GM18909 (cell line): ENCODE results near the gene SSX3.
"Not testable (repeated sequence)": the region's sequence is repeated elsewhere in the genome, so short reads cannot be mapped to it uniquely, and the experiment has no call there.

Experiments used
- ATAC-seq: cut with Tn5 transposase; IDR thresholded peaks from one replicate; pipeline ENCODE4 v1.9.1; 2021; ENCODE audit warnings: mild to moderate bottlenecking; ENCODE audit not compliant: unreplicated experiment, poor library complexity

Gene SSX3, protein sequence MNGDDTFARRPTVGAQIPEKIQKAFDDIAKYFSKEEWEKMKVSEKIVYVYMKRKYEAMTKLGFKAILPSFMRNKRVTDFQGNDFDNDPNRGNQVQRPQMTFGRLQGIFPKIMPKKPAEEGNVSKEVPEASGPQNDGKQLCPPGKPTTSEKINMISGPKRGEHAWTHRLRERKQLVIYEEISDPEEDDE

DNA sequence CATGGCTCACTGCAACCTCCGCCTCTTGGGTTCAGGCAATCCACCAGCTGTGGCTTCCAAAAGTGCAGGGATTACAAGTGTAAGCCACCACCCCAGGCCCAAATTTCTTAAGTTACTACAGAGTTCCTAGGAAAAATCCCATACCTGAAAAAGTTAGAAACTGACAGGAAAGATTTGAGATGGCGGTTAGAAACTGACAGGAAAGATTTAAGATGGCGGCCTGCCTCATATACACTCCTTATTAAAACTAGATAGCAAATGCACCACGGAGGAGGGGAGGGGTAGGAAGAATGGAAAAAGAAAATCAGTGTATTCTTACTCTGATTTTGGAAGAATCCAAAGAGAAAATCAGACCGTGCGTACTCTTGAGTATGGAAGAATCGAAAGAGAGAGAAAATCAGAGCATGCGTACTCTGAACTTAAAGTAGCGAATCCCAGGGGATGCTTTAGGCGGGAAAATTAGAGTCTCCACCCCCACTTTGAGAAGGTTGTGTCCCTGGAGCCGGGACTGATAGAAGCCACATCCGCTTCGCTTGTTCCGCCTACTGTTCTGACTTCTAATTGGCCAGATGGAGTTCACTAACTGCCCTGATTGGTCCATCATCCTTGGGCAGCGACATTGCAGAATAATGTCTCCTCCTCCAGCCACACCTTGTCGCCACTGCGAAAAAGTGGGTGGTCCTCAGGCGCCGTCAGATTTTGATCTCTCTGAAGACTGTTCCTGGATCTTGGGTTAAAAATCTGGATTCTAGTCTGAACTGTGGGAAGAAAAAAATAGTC is at the start of gene SSX3:
Gene SSX3, minus strand, starts transcription at position 389 of the 780 bp plus-strand sequence. CDS start 1,454 bp downstream, outside the sequence.
- not testable (repeated sequence) for ATAC-seq

DNA sequence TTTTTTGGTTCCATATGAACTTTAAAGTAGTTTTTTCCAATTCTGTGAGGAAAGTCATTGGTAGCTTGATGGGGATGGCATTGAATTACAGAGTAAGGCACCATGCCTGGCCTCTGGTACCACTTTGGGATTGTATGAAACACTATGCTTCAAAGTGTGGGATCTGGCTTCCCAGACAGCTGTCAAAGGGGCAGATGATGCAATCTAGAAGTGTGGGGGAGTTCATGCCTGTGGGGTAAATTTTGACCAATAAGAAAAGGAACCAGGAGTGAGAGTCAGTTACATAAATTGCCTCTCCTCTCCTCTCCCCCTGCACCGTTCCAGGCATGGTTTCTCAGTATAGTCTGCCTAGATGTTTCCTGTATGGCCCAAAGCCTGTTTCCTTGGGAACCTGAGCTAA is 41.3 kb upstream of the SSX3 start:
- ATAC-seq, result not testable (repeated sequence)

DNA sequence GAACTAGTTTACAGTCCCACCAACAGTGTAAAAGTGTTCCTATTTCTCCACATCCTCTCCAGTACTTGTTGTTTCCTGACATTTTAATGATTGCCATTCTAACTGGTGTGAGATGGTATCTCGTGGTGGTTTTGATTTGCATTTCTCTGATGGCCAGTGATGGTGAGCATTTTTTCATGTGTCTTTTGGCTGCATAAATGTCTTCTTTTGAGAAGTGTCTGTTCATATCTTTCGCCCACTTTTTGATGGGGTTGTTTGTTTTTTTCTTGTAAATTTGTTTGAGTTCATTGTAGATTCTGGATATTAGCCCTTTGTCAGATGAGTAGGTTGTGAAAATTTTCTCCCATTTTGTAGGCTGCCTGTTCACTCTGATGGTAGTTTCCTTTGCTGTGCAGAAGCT is 40.4 kb upstream of the SSX3 start:
- ATAC-seq, result not testable (repeated sequence)

DNA sequence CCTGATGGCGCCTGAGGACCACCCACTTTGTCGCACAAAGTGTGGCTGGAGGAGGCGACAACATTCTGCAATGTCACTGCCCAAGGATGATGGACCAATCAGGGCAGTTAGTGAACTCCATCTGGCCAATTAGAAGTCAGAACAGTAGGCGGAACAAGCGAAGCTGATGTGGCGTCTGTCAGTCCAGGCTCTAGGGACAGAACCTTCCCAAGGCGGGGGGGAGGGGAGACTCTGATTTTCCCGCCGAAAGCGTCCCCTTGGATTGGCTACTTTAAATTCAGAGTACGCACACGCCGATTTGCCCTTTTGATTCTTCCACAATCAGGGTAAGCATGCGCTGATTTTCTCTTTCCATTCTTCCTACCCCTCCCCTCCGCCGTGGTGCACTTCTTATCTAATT is 26.7 kb upstream of the SSX3 start, which contains the start of gene SSX4:
Gene SSX4, plus strand, starts transcription at position 301 of the 400 bp plus-strand sequence. CDS start 515 bp downstream, outside the sequence.
- not testable (repeated sequence) for ATAC-seq

DNA sequence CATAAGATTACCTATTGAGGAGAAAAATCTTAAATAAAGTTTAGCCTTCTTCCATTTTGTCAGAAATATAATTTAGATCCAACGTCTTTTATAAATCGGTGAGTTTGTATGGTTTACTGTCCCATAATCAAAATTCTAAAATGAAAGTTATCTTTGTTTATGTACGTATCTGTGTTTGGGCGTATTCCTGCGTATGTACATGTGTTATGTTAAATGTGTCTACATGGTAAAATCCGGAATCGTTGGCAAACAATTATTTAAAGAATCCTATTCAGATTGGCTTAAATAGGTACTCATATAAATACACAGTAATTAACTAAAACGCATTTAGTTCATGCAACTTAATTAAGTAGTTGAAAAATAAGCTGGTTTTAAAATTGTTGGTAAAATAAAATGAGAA is 13.9 kb upstream of the SSX3 start:
- not testable (repeated sequence) for ATAC-seq

DNA sequence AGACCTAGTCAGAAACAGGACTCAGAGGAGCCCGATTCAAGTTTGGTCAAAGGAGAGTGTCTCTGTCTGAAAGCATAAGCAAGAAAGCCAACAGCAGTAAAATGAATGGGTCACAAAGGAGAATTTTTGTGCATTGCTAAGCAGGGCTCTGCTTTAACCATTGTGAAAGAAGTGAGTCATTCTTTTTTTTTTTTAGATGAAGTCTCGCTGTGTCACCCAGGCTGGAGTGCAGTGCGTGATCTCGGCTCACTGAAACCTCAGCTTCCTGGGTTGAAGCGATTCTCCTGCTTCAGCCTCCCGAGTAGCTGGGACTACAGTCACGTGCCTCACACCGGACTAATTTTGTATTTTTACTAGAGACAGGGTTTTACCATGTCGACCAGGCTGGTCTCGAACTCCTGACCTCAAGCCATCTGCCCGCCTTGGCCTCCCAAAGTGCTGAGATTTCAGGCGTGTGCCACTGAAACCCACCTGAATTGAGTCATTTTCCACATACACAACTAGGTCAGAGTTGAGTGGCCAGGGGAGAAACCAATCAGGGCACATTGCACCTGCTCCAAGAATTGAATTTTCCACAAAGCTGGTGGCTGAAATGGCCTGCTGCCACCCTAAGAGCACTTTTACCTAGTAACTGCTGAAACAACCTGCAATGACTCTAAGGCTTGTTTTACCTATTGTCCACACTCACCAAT is 11.4 kb upstream of the SSX3 start:
- not testable (repeated sequence) for ATAC-seq

DNA sequence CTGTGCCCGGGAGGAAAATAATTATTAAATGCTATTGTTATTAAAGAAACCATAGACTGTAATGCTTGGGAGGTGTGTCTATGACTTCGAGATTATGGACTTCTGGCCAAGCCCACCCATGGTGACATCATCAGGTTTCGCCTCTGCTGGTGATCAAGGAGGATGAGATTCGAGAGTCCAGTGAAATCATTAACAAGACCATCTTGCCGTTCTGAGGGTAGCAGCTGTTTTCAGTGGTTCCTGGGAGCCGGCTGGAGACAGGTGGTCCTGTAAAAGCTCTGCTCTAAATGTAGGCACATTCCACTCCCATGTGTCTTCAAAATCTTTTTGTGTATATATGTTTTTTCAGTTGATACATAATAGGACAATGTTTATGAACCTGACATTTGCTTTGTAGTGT is 2.8 kb upstream of the SSX3 start:
- ATAC-seq, result not testable (repeated sequence)

DNA sequence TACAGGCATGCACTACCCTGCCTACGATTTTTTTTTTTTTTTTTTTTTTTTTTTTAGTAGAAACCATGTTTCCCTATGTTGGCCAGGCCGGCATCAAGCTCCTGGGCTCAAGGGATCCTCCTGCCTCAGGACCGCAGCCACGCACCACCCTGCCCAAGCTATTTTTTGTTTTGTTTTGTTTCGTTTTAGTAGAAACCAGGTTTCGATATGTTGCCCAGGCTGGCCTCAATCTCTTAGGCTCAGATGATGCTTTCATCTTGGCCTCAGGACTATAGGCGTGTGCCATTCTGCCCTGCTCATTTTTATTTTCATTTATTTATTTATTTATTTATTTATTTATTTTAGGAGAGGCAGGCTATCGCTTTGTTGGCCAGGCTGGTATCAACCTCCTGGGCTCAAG is 1.2 kb upstream of the SSX3 start:
- no peak for ATAC-seq

DNA sequence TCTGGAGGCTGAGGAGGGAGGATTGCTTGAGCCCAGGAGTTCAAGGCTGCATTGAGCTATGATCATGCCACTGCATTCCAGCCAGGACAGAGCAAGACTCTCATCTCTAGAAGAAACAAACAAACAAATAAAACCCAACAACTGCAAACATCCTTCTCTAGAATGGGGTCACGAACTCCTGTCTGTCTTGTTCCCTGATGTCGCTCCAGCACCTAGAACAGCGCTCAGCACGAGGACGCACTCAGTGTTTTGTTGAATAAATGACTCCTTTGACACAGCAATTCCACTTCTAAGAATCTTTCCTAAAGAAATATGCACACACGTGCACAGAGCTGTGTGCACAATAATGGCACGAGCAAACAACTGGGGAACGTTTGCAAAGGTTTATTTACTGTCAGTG is 10.4 kb downstream of the SSX3 start:
- not testable (repeated sequence) for ATAC-seq

DNA sequence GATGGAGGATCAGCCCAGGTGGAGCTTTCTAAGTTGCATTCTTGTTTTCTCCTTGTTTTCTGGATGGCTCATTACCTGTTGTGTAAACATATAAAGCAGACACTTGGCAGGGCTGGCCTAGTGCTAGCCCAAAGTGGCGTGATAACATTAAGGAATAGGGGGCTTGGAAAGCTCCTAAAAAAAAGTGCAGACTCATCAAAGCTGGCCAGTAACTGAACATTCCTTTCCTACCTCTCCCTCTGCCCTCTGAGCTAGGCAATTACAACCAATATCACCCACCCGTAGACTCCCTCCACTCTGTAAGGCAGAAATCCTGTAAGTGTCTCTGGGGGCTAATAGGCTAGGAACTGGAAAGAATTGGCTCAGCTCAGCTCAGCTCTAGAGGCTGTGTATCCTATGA is 42.5 kb downstream of the SSX3 start:
- ATAC-seq, result not testable (repeated sequence)

DNA sequence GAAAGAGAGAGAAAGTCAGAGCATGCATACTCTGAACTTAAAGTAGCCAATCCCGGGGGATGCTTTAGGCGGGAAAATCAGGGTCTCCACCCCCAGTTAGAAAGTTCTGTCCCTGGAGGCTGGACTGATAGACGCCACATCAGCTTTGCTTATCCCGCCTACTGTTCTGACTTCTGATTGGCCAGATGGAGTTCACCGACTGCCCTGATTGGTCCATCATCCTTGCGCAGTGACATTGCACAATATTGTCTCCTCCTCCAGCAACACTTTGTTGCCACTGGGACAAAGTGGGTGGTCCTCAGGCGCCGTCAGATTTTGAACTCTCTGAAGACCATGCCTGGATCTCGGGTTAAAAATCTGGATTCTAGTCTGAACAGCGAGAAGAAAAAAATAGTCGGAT is 50.3 kb downstream of the SSX3 start:
- no peak for ATAC-seq
